HG03565 (cell line): Measurements from ENCODE around the gene CLDN7.

ENCODE experiments used
- ATAC-seq: cut with Tn5 transposase; IDR thresholded peaks from one replicate; pipeline ENCODE4 v1.9.1; 2021; ENCODE audit warnings: mild to moderate bottlenecking, moderate library complexity; ENCODE audit not compliant: unreplicated experiment

Gene CLDN7

DNA sequence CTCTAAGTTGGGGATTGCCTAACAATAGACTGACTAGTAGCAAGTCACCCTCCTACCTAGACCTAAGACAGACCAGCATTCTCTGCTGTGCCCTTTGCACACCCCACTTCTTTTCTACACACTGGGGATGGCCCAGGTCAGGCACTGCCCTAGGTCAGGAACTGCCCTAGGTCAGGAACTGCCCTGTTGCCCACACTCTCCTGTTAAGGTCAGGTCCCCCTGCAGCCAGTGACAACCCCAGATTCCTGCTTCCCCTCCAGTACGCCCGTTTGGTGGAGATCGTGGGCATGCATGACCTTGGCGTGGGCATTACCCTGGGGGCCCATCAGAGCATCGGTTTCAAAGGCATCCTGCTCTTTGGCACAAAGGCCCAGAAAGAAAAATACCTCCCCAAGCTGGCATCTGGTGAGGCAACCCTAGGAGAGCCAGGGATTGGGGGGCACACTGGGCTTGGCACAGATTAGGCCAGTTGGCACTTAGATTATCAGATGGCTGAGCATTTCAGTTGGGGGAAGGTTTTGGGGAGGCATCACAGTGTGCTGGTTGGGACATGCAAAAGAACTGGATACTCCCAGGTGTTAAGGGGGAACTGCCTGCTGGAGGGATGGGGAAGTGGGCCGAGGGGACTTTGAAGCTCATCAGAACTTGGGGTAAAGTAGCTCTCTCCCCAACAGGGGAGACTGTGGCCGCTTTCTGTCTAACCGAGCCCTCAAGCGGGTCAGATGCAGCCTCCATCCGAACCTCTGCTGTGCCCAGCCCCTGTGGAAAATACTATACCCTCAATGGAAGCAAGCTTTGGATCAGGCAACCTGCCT lies 40.8 kb downstream of the CLDN7 start:
- no peak for ATAC-seq

DNA sequence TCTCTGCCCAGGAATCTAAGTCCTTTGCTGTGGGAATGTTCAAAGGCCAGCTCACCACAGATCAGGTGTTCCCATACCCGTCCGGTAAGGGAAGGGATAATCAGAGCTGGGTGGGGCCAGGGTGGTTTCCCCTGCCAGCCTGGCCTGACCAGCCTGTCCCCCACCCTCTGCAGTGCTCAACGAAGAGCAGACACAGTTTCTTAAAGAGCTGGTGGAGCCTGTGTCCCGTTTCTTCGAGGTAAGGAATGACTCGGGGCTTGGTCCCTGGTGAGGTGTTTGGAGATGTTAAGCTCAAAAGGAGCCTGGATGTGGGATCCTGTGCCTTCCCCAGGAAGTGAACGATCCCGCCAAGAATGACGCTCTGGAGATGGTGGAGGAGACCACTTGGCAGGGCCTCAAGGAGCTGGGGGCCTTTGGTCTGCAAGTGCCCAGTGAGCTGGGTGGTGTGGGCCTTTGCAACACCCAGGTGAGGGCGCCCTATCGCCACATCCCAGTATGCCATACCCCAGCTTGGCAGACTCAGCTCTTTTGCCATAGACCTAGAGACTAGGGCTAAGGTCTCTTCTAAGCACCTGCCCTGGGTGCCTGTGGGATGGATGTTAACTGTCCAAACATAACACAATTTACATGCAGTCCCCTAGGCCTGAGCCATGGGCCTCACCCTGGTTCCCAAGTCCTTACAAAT lies 41.5 kb downstream of the CLDN7 start:
- no peak for ATAC-seq

DNA sequence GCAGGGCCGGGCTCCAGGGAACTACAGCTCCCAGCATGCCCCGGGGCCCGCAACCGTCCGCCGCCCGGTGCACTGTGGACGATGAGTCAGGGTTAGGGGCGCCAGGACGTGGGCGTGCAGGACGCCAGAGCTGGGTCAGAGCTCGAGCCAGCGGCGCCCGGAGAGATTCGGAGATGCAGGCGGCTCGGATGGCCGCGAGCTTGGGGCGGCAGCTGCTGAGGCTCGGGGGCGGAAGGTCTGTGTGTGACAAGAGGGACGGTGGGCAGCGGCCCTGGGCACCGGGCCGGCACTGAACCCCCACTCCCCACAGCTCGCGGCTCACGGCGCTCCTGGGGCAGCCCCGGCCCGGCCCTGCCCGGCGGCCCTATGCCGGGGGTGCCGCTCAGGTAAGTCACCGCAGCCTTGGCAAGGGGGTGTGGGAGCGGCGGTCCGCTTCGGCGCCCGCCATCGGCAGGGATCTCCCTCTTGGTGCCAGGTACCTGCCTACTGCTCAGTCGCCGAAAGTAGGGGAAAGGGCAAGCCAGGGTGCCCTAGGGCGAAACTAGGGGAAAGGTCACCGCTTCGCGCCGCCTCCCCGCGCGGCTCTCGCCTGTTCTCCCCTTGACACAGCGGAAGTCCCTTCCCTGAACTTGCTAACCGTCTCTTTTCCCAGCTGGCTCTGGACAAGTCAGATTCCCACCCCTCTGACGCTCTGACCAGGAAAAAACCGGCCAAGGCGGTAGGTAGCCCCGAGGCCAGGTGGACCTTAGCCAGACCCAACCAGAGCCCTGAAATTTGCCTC lies 42.3 kb downstream of the CLDN7 start, which contains the start of the genes ACADVL and DLG4:
Gene ACADVL (plus strand): TSS at position 127 of the 781 bp plus-strand sequence. CDS start 47 bp downstream, at position 174.
Gene DLG4 (minus strand): TSS at position 25 of the 781 bp plus-strand sequence.
- ATAC-seq, result peak; percentile 40

DNA sequence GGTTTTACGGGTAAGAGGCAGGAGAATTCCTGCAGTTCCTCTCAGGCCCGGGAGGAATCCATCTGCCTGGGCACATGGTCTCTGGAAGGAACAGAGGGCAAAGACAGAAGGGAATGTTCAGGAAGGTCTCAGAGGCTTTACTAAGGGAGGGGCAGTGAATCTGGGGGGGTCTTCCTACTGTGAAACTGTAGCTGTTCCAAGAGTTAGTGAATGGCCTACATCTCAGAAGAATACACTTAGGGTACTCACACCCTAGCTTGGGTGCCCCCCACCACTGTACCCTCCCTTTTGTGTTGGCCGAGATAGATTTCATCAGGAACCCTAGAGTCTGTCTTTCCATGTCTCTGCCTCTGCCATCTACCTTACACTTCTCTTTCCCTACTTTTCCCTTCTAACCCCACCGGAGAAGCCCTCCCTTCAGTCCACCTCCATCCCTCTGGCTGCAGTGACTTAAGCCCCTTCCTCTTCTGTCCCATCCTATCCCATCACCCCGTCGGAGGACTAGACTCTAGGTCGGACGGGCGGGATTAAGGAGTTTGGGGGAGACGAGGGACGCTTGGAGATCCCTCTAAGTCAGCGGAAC lies 43.0 kb downstream of the CLDN7 start:
- no peak for ATAC-seq

DNA sequence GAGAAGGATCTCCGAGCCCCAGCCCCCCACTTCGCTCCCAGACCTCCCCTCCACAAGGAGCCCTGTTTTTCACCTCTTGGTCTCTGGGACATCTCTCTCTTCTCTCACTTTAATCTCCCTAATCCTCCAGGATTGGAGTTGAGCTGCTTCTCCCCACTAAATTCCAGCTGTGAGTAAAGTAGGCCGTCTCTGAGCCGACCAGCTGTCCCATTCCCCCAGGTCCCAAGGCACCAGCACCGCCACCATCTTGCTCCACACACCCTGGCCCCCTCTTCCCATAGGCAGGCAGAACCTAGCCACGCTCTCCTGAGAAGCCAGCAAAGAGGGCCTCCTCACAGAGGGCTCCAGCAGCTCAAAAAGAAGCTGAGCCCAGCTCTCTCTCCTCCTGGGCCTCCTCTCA lies 43.5 kb downstream of the CLDN7 start:
- no peak for ATAC-seq

DNA sequence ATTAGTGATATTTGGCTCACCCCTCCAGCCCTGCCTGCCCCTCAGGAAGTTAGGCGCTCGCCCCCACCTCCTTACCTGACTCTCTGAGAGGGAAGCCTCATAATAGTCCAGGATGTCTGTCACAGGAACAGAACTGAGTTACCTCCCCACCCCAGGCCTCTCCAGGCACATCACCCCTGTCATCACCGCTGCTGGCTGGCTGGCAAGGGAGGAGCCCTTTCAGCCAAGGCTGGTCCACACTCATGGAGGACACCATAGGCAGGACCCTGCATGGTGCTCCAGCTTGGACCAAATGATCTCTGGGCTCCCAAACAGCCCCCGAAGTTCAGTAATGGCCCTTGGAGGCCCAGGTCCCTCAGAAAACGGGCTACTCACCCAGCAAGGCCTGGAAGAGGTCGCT lies 44.1 kb downstream of the CLDN7 start:
- no peak for ATAC-seq

GRCh38 chr17:7217113-7217987 lies 44.9 kb downstream of the CLDN7 start:
- ATAC-seq, result no peak

DNA sequence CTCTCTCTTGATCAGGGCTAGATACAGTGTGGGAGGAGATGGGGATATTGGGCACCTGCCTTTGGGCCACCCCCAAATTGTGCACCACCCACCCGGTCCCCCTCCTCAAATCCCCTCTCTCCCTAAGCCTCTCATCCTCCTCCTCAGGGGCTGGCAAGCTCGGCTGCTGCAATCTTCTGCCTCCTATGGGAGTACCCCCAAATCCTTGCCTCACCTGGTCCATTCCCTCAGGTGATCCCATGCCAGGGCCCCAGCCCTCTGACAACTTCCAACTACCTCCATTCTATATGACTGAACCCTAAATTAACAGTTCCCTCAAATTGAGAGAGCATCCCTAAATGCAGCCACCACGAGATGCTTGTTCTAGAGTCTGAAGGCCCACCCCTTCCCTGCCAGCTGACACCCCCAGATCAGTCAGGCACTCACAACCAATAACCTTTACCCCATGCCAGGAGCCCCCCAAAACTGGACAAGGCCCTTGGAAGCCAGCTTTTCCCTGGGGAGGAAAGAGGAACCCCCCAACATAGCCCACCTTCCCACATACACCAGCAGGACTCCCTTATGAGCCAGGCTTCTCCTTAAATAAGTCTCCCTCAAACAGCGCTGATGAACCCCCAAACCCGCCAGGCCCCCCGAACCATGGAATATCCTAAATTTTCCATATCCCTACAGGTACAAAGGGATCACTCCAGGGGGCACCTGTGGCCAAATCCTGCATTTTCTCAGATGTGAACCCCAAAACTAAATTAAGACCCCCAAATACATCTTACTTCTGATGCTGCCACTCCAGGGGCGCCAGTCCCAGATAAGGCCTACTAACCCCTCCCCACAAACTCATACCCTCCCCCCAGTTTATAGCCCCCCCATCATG lies 45.8 kb downstream of the CLDN7 start:
- ATAC-seq, result no peak

- no peak for ATAC-seq
These were observed 46.6 kb downstream of the CLDN7 start for GRCh38 chr17:7215652-7216180.

GRCh38 chr17:7215136-7215638 lies 47.1 kb downstream of the CLDN7 start:
- no peak for ATAC-seq

- peak; percentile 71 for ATAC-seq
These were observed 47.8 kb downstream of the CLDN7 start for GRCh38 chr17:7214300-7215135.

DNA sequence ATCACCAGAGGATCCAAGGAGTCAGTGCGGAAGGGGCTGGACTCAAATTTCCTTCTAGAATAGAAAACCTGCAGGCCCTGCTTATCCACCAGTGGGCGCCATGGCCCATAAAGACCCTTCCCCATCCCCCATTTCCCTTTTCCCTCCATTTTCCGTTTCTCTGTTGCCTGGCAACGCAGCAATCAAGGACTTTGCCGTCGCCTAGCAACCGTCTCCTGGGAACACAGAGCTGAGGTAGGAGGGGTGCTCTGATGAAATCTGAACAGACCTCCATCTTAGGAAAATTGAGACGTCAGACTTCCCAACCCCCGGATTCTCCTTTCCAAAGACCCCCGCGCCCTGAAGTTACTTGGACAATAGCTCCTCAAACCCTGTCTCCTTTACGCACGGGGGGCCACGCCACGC lies 48.4 kb downstream of the CLDN7 start:
- ATAC-seq, result no peak

- no peak for ATAC-seq
These were observed 50.6 kb downstream of the CLDN7 start for GRCh38 chr17:7211491-7212273.
